Keratinocyte (primary cell): ENCODE results near the gene CNN1. TPM values are rescaled to one million over a fixed set of nuclear protein-coding genes. Genes with fewer than 3 reads are reported as not detected.

Experiments
- DNase-seq: peaks from one replicate; pipeline ENCODE4 v3.0.0-alpha.2; 2011; ENCODE audit warnings: low read depth, missing footprints, low spot score
- FAIRE-seq: peaks from 2 replicates; lab custom pipeline; 2011; peaks lifted over from hg19 to GRCh38; lab: Jason Lieb, UNC
- H2AFZ ChIP-seq: 2 replicates; pipeline ENCODE4 v1.6.0; 2012; ENCODE audit warnings: low read length, control low read depth, inconsistent platforms; ENCODE audit not compliant: control insufficient read depth
- H3K27ac ChIP-seq: 2 replicates; pipeline ENCODE4 v1.5.1; 2011; ENCODE audit warnings: low read length; ENCODE audit not compliant: control insufficient read depth, insufficient read depth
- H3K27me3 ChIP-seq: 3 replicates; pipeline ENCODE4 v1.6.0; 2011; ENCODE audit warnings: low read length; ENCODE audit not compliant: control insufficient read depth, insufficient read depth; ENCODE audit errors: extremely low read depth
- H3K36me3 ChIP-seq, 2 experiments: 2 replicates in 1 of 2; 3 replicates in 1 of 2; pipeline ENCODE4 v1.5.1; 2011; ENCODE audit warnings: low read length in 2 of 2, mild to moderate bottlenecking in 1 of 2; ENCODE audit not compliant: control insufficient read depth in 2 of 2, insufficient read depth in 2 of 2; ENCODE audit errors: extremely low read depth in 1 of 2
- H3K4me1 ChIP-seq: 3 replicates; pipeline ENCODE4 v1.5.1; 2011; ENCODE audit warnings: low read length; ENCODE audit not compliant: control insufficient read depth, insufficient read depth; ENCODE audit errors: extremely low read depth
- H3K4me2 ChIP-seq: 3 replicates; pipeline ENCODE4 v1.6.0; 2011; ENCODE audit warnings: low read depth, low read length; ENCODE audit not compliant: control insufficient read depth, insufficient read depth; ENCODE audit errors: extremely low read depth
- H3K4me3 ChIP-seq, 3 experiments: fragments of 200-600 bp in 1 of 3; sonication (generic) in 1 of 3; 2 replicates in 2 of 3; 3 replicates in 1 of 3; pipeline ENCODE4 v1.5.1; 2011 to 2016; ENCODE audit warnings: low read length in 3 of 3, mild to moderate bottlenecking in 3 of 3, control low read depth in 2 of 3, inconsistent platforms in 1 of 3, low read depth in 1 of 3, mixed read lengths in 1 of 3, mixed run types in 1 of 3, moderate library complexity in 1 of 3; ENCODE audit not compliant: control insufficient read depth in 2 of 3, insufficient read depth in 2 of 3; ENCODE audit errors: extremely low read depth in 1 of 3
- H3K79me2 ChIP-seq: 2 replicates; pipeline ENCODE4 v1.6.0; 2012; ENCODE audit warnings: low read length; ENCODE audit not compliant: control insufficient read depth, insufficient read depth
- H3K9ac ChIP-seq: 3 replicates; pipeline ENCODE4 v1.6.0; 2011; ENCODE audit warnings: low read length; ENCODE audit not compliant: control insufficient read depth, insufficient read depth; ENCODE audit errors: extremely low read depth
- H3K9me1 ChIP-seq: 3 replicates; pipeline ENCODE4 v1.6.0; 2011; ENCODE audit warnings: low read length; ENCODE audit not compliant: control insufficient read depth, insufficient read depth; ENCODE audit errors: extremely low read depth
- H3K9me3 ChIP-seq: 2 replicates; pipeline ENCODE4 v1.5.1; 2012; ENCODE audit warnings: low read depth, low read length; ENCODE audit not compliant: control insufficient read depth
- H4K20me1 ChIP-seq: 3 replicates; pipeline ENCODE4 v1.6.0; 2011; ENCODE audit warnings: low read length; ENCODE audit not compliant: control insufficient read depth, insufficient read depth; ENCODE audit errors: extremely low read depth
- CTCF ChIP-seq, 3 experiments: IDR thresholded peaks in 1 of 3; conservative IDR thresholded peaks in 1 of 3; optimal IDR thresholded peaks in 1 of 3; 2 replicates in 2 of 3; 3 replicates in 1 of 3; pipeline versions ENCODE3 to v1.5.1; 2011; ENCODE audit warnings: low read length in 3 of 3, mild to moderate bottlenecking in 3 of 3, moderate library complexity in 2 of 3, control low read depth in 1 of 3, inconsistent platforms in 1 of 3; ENCODE audit not compliant: insufficient read depth in 2 of 3; ENCODE audit errors: extremely low read depth in 1 of 3
- EZH2 ChIP-seq: IDR thresholded peaks from one replicate; pipeline ENCODE4 v1.6.1; 2012; ENCODE audit warnings: inconsistent platforms, mild to moderate bottlenecking, low read length, moderate library complexity
- dilution Hi-C: fragments of 300-500 bp; cut with MboI; formaldehyde crosslinking; loops from one replicate; pipeline ENCODE4 v1.7.0; 2020; ENCODE audit warnings: low sequenced_read_pairs; ENCODE audit not compliant: extremely low pct_ligation_motif_present
- polyA plus RNA-seq, 5 experiments: library from polyadenylated mRNA; depleted of rRNA in 3 of 5; stranded (reverse) in 3 of 5; stranded (forward) in 1 of 5; unstranded in 1 of 5; fragments of >200 nt; gene quantifications; 1 replicate in 1 of 5; 2 replicates in 3 of 5; 3 replicates in 1 of 5; pipeline versions ENCODE4 v1.2.1 to v1.2.3, GENCODE V29; 2011 to 2012; ENCODE audit warnings: missing spikeins in 2 of 5, low read depth in 1 of 5, low replicate concordance in 1 of 5

Gene CNN1
- polyA plus RNA-seq, 1 donor (not counting 4 experiments of a cell fraction or from before 2014, with no cell fraction given) = not detected

- Histone ChIP-seq H3K9me3 (no peaks in the 10 kb centered on the region), H3K4me1 (no peaks in the 10 kb centered on the region), H3K27me3 (no peaks in the 10 kb centered on the region), H3K36me3 (no peaks in the 10 kb centered on the region), H3K4me2 (no peak overlapping the region), H4K20me1 (no peaks in the 10 kb centered on the region), H3K9me1 (no peaks in the 10 kb centered on the region), H3K4me3 (no peak overlapping the region), H3K9ac (no peak overlapping the region), H3K27ac (no peak overlapping the region), H3K79me2 (no peaks in the 10 kb centered on the region), H2AFZ (no peak overlapping the region)
- TF ChIP-seq EZH2 (no peak), CTCF (optimal IDR thresholded peaks at IDR 0.05 in 1 of 3, IDR thresholded peaks at IDR 0.05 in 1 of 3, conservative IDR thresholded peaks at IDR 0.05 in 1 of 3; ENCODE audit: extremely low read depth in 1 of 3, insufficient read depth in 2 of 3, low read length in 3 of 3) (no peak)
- dilution Hi-C loops = no loop called here
- no peak for FAIRE-seq
- DNase-seq = no peak
These were observed 47.7 kb downstream of the CNN1 start for GRCh38 chr19:11586331-11586730.

GRCh38 chr19:11587302-11587974 lies 48.8 kb downstream of the CNN1 start:
- no peaks in the 10 kb centered on the region for H3K27me3 ChIP-seq
- dilution Hi-C loops = no loop called here
- H3K27ac ChIP-seq = no peak overlapping the region
- TF ChIP-seq EZH2 (no peak), CTCF (optimal IDR thresholded peaks at IDR 0.05 in 1 of 3, IDR thresholded peaks at IDR 0.05 in 1 of 3, conservative IDR thresholded peaks at IDR 0.05 in 1 of 3; ENCODE audit: extremely low read depth in 1 of 3, insufficient read depth in 2 of 3, low read length in 3 of 3) (peak; percentile 88 to 97 (median 93))
- H3K79me2 ChIP-seq = no peaks in the 10 kb centered on the region
- H3K4me1 ChIP-seq = no peaks in the 10 kb centered on the region
- no peaks in the 10 kb centered on the region for H3K9me1 ChIP-seq
- no peak overlapping the region for H3K4me3 ChIP-seq
- H3K4me2 ChIP-seq = peak overlapping the region; percentile 31
- H3K9me3 ChIP-seq = no peaks in the 10 kb centered on the region
- H3K9ac ChIP-seq = no peak overlapping the region
- H4K20me1 ChIP-seq = no peaks in the 10 kb centered on the region
- peak overlapping the region; percentile 35 for H2AFZ ChIP-seq
- no peaks in the 10 kb centered on the region for H3K36me3 ChIP-seq
- FAIRE-seq (no peak), DNase-seq (no peak)
